GM19023 (cell line): ENCODE measurements around the gene NFATC2.

Source experiments
- ATAC-seq: cut with Tn5 transposase; IDR thresholded peaks from one replicate; pipeline ENCODE4 v1.9.1; 2021; ENCODE audit warnings: mild to moderate bottlenecking, moderate library complexity; ENCODE audit not compliant: unreplicated experiment

The NFATC2 gene

GRCh38 chr20:51397137-51397536, 145.4 kb downstream of the NFATC2 start:
- no peak for ATAC-seq

DNA sequence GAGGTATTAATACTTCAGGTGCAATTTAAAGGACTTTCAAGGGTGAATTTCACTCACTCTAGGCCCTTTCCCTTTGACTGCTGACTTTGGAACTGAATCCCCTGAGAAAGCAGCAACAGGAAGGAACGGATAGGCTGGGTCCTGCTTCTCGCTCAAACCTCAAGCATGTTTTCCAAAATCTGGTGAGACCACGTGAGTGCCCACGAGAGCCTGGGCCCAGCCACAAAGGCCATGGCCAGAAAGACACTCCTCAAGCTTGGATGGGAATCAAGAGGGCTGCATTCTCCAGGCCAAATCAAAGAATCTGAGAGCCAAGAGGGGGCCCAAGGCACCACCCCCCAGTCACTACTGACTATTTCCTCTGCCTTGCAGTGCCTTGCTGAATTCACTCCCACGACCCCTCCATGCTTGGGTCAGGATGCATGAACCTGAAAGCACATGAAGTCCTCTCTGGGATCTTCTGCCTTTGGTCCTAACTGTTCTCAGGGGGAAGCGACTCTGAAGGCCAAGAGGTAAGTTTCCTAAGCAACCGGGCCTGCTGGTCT, 146.1 kb downstream of the NFATC2 start:
- ATAC-seq = no peak

GRCh38 chr20:51394706-51395105, 147.8 kb downstream of the NFATC2 start:
- no peak for ATAC-seq

GRCh38 chr20:51393571-51393970, 148.9 kb downstream of the NFATC2 start:
- no peak for ATAC-seq

GRCh38 chr20:51392614-51393186, 149.8 kb downstream of the NFATC2 start:
- ATAC-seq = no peak

- no peak for ATAC-seq
Measured at GRCh38 chr20:51391926-51392325, 150.6 kb downstream of the NFATC2 start.

DNA sequence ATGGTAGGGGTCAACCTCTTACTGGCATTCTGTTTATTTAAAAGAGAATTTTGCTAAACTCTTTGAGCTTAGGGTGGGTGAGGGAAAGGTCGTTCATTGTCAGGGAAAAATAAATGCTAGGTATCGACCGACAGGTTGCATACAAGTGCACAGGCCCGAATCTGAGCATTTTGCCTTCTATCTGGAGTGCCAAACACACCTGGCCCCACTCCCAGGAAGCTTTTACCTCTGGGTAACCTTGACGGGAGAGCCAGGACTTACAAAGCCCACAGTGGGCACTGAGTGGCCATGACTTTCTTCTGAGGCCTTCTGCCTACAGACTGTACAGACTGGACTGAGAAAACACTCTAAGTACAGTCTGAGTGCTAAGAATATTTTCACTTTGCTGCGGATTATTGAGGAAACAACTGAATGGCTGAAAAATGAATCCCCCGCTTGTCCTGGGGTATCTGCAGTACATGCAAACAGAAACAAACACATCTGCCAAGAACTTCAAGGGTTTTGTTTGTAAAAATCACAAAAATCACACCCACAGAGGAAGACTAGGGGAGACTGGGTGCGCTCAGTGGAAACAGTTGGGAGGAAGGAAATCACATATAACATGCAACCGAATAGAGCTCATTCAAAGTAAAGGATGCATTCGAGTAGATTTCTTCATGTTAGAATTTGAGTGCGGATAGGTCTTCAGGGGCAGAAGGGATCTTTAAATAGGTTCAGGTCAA, 152.8 kb downstream of the NFATC2 start:
- ATAC-seq = no peak

DNA sequence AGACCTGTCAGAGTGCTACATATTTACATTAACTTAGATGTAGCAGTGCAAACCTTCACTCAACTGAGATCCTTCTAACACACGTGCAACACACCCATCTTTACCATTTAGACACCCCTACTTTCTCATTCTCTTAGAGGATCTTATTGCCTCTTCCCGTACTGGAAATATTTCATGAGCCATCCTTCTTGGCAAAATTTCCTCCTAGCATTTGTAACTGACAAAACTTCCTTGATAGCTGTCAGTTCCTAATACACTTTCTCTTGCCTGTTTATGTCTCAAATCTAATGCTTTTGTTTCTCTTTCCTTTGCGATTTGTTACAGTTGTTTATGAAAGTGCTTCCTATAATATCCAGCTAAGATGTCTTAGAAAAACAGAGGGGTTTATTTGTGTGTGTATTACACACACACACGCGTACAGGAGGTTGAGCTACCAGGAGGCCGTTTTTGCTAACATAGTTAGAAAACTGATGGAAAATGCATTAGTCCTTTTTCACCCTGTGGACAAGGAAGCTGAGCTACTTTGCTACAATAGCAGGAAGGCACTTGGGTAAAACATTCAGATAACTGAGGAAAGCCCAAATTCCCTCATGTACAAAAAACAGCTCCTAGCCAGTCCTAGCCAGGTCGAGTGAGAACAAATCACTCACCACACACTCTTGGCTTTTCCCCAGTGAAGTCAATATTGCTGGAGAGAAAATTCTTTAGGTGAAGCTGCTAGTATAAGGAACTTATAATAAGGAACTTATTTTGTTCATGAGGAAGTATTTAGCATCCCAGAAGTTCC, 153.6 kb downstream of the NFATC2 start:
- ATAC-seq = no peak

- ATAC-seq = no peak
Measured at GRCh38 chr20:51388227-51388626, 154.3 kb downstream of the NFATC2 start.

DNA sequence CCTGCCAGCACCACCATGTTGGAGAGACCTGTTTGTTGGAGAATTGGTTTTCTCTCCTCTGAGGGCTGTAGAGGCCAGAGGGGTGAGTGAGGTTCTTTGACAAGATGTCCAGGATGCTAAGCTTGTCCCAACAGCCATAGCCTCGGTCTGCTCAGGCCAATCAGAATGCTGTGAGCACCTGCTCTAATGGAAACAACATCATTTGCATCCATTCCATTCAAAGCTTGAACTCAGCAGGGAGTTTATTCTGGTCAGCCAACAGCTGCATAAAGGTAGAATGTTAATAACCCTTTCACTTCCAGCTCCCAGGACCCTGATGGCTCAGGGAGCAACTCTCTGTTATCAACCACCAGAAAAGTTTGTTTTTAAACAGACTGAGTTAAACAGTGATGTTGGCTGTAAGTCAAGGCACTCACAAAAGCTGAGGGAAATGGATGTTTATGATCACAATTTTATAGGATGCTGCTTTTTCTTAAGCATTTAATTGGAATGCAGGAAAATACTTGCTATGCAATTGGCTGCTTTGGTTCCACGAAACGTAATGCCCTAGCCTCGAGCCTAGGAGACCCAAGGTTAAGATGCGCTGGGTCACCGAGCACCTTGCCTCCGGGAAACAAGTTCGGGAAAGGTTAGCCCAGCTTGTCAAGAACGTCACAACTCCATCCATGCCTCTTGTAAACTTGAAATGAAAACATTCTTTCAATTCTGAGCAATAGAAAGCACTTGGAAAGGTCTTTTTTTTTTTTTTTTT, 155.2 kb downstream of the NFATC2 start:
- ATAC-seq = no peak

DNA sequence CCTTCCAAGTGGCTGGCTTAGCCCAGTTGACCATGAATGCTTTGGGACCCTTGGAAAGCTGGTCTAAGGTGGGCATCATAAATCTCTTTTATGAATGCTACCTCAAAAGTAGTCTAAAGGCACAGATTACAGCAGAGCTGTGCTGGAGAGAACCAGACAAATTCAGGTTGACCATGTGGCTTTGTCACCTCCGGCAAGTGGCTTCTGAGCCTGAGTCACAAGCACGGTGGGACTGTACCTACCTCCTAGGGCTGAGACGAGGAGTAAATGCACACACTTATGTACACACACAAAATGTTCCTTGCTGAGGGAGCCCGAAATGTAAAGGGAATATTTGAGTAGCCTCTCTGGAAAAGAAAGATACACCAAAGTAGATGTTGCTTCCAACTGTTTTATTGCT, 155.9 kb downstream of the NFATC2 start:
- no peak for ATAC-seq

GRCh38 chr20:51385646-51386530, 156.6 kb downstream of the NFATC2 start:
- no peak for ATAC-seq

DNA sequence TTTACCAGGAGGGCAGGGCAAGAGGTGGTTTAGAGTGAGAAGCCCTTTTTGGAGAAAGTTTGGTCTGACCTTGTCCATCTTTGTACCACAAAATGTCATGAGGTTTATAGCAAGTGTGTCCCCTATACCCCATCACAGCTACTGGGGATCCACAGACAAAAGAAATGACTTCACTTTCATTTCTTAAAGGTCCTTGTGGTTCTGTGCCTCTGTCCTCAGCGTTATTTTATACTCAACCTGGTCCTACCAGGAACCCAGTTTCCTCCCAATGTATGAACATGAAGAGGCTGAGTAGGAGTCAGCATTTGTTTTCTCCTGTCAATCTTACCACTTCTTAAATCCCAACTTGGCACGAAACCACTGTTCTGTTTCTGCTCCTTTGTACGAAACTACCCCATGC, 157.6 kb downstream of the NFATC2 start:
- no peak for ATAC-seq

DNA sequence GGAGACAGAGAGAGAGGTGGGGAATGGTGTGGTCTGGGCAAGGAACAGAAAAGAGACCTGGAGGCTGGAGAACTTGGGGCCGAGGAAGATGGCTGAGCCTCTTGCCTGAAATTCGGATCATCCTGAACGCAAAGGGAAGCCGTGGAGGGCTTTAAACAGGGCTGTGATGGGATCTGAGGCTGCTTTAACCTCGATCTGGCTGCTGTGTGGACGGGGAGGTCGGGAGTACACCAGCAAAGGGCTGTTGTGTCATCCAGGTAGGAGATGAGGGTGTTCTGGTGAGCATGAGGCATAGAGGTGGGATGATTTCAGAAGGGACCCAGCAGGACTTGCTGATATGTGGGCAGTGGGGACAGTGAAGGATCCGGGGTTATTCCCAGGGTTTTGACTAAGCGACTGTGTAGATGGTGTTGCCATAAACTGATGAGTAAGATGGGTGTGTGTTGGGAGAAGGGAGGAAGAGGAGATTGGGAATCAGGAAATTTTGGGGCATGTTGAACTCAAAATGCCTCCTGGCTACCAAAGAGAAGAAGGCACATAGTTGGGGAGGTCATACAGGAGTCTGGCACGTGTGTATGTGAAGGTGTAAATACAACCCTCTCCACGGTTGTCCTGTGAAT, 158.5 kb downstream of the NFATC2 start:
- ATAC-seq = no peak

- no peak for ATAC-seq
Measured at GRCh38 chr20:51382986-51383821, 159.3 kb downstream of the NFATC2 start.

- ATAC-seq = no peak
Measured at GRCh38 chr20:51382111-51382985, 160.2 kb downstream of the NFATC2 start.

DNA sequence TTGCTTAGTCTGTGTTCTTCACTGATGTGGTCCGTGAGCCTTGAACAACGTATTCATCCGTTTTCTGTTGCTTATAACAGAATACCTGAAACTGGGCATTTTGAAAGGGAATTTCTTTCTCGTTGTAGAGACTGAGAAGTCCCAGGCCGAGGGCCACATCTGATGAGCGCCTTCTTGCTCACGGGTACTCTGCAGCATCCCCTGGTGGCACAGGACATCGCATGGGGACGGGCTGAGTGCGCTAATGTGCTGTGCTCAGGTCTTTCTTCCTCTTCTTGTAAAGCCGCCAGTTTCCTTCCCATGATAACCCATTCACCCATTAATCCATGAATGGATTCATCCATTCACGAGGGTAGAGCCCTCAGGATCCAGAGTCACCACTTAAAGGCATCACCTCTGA, 161.0 kb downstream of the NFATC2 start:
- no peak for ATAC-seq
